ENCODE measurements around the gene ZDHHC24.
"Not testable (repeated sequence)": the region's sequence is repeated elsewhere in the genome, so short reads cannot be mapped to it uniquely, and the experiment has no call there.

The ZDHHC24 gene, protein sequence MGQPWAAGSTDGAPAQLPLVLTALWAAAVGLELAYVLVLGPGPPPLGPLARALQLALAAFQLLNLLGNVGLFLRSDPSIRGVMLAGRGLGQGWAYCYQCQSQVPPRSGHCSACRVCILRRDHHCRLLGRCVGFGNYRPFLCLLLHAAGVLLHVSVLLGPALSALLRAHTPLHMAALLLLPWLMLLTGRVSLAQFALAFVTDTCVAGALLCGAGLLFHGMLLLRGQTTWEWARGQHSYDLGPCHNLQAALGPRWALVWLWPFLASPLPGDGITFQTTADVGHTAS

GRCh38 chr11:66545701-66546367 lies at the start of gene ZDHHC24:
Gene ZDHHC24, minus strand, starts transcription at chr11:66546048. Its CDS starts 45 bp downstream, at chr11:66546003.
- DNase-seq (ENCODE audit: low read depth in 3 of 3), result peak; percentile 62 to 75 (median 71)

DNA sequence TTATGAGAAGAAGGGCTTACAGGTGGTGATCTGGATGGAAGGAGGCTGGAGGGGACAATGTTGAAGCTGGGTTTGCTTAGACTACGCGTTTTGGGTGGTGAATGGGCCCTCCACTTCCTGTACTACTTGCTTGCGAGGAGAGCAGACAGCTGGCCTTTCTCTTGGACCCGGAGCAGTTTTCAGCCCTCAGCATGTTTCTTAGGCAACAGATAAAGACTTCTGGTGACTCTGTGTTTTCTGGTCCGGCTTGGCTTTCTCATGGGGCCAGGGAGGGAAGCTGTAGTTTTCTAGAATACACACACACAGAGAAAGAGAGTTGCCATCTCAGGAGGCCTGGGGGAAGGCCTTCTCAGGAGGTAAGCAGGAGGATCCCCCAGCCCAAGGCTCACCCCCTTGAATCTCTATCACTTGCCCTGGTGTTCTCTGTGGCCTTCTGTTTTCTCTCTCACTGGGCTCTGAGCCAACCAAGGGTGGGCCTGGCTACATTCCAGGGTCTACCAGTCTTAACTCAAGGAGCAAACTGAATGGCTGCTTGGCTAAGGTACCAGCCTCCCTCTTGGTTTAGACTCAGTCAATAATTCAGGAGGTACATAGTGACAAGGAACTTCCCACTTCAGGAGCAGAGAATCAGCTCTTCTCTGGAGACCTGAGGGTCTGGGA lies 49.5 kb upstream of the ZDHHC24 start:
- DNase-seq (ENCODE audit: low read depth in 3 of 3), result no peak

DNA sequence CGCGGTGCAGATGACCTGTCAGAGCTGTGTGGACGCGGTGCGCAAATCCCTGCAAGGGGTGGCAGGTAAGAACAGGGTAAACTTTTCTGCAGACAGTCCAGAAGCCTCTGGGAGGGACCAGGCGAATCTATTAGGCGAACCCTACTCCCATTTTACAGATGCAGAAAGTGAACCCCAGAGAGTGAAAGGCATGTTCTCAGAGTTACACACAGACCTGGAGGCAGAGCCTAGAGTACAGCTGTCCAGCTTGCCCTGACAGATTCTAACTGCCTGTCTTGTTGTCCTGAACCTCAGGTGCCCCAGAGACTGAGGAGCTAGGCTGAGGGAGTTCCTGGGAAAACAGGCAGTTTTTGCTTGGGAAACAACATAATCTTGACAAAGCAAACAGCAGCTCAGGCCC lies 47.8 kb upstream of the ZDHHC24 start:
- DNase-seq (ENCODE audit: low read depth in 3 of 3), result no peak

DNA sequence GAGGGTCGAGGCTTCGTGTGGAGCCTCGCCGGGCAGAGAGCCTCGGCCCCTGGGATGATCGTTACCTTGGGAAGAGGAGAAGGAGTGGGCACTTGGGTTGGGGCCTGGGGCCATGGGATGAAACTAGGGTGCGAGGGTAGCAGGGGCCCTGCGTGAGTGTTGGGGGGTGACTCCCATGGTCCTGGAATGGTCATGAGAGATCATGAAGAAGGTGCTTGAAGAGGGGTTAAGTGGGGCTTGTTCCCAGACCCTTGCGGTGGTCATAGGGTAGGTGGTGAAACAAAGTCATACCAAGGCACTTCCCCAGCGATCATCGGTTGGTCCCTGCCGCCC lies 47.4 kb upstream of the ZDHHC24 start:
- no peak for DNase-seq (ENCODE audit: low read depth in 3 of 3)

- DNase-seq (ENCODE audit: low read depth in 3 of 3), result peak; percentile 96 to 98 (median 98)
Measured at GRCh38 chr11:66592457-66593302, 46.8 kb upstream of the ZDHHC24 start, which contains the start of the genes CCDC87 and CCS. Gene CCDC87, minus strand, starts transcription at chr11:66593063. Its CDS starts 48 bp downstream, at chr11:66593015. Gene CCS, plus strand, starts transcription at chr11:66593185. Its CDS starts 77 bp downstream, at chr11:66593262.

GRCh38 chr11:66591175-66591574 lies 45.3 kb upstream of the ZDHHC24 start:
- DNase-seq (ENCODE audit: low read depth in 3 of 3), result no peak

GRCh38 chr11:66589996-66590675 lies 44.3 kb upstream of the ZDHHC24 start:
- no peak for DNase-seq (ENCODE audit: low read depth in 3 of 3)

DNA sequence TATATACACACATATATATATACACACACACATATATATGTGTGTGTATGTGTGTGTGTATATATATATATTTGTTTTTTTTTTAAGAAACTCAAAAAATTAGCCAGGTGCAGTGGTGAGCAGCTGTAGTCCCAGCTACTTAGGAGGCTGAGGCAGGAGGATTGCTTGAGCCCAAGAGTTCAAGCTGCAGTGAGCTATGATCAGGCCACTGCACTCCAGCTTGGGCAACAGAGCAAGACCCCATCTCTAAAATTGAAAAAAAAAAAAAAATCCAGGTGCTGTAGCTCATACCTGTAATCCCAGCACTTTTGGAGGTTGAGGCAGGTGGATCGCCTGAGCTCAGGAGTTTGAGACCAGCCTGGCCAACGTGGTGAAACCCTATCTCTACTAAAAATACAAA lies 43.5 kb upstream of the ZDHHC24 start:
- DNase-seq (ENCODE audit: low read depth in 3 of 3), result not testable (repeated sequence)

- no peak for DNase-seq (ENCODE audit: low read depth in 3 of 3)
Measured at GRCh38 chr11:66586136-66586535, 40.3 kb upstream of the ZDHHC24 start.

- not testable (repeated sequence) for DNase-seq (ENCODE audit: low read depth in 3 of 3)
Measured at GRCh38 chr11:66585447-66585846, 39.6 kb upstream of the ZDHHC24 start.

GRCh38 chr11:66582565-66583147 lies 36.8 kb upstream of the ZDHHC24 start:
- DNase-seq (ENCODE audit: low read depth in 3 of 3), result not testable (repeated sequence)

GRCh38 chr11:66581261-66581660 lies 35.4 kb upstream of the ZDHHC24 start:
- no peak for DNase-seq (ENCODE audit: low read depth in 3 of 3)

- no peak for DNase-seq (ENCODE audit: low read depth in 3 of 3)
Measured at GRCh38 chr11:66580803-66581202, 35.0 kb upstream of the ZDHHC24 start.

DNA sequence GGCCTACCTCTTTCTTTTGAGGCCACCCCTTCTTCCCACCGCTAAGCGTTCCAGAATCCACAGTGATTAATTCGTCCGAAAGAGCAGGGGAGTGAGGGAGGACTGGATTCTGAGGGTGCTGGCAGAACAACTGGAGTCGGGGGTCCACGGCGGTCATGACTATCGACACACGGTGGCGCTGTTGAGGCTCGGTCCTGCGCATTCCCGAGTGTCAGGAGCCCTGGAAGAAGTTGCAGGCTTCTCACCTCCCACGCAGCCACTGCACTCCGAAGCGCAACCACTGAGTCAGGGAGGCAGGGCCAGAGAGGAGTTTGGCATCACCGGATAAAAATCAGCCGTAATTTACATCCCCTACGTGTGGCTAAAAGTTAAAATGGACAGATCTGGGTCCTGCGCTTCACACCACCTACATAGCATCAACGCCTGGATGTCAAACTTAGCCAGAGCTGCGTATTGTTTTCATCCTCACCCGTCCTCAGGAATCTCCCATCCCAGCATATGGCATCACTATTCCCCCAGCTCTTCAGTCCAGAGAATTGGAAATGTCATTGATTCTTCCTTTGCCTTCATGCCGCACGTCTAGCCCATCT lies 33.3 kb upstream of the ZDHHC24 start:
- DNase-seq (ENCODE audit: low read depth in 3 of 3), result peak; percentile 66 to 72 (median 67)

- DNase-seq (ENCODE audit: low read depth in 3 of 3), result no peak
Measured at GRCh38 chr11:66570850-66571180, 25.0 kb upstream of the ZDHHC24 start.

DNA sequence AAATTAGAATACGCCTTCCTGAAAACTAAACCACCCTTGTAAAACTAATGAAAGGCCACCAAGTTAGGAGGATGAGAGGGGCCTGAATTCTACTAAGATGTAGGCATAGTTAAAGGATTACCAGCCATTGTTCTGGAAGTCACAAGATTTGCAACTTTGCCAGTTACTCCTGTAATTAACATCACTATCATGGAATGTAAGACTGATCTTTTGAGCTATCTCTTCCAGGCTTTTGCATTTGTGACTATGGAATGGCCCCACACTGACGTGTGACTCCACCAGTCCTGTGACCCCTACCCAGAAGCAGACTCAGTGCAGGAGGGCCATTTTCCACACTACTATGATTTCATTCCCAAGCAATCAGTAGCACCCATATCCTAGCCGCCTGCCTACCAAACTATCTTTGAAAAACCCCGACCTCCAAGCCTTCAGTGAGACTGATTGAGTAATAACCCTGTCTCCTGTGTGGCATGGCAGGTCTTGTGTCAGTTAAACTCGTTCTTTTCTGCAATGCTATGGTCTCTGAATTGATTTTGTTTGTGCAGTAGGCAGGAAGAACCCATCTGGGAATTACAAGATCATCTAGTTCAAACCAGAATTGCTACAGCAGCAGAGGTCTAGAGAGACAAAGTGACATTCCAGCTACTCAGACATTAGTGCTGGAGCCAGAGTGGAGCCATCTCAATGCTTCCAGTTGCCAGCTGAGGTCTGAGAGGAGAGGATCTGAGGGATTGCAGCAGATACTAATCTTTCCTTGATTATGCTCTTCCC lies 24.4 kb upstream of the ZDHHC24 start:
- DNase-seq (ENCODE audit: low read depth in 3 of 3), result no peak

DNA sequence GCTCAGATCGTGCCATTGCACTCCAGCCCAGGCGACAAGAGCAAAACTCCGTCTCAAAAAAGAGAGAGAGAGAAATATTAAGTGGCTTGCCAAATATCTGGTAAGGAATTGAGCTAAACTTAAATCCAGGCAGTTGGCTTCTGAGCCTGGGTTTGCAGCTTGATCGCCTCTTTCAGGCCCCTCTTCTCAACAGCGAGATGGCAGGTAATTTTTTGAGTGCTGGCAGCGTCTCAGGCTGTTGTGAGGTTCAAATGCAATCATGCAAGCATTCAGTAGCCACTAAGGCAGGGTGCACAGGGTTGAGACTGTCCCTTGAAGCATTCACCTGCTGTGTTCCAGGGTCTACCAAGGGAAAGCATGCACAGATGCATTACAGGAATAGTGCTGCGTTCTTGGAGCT lies 23.2 kb upstream of the ZDHHC24 start:
- DNase-seq (ENCODE audit: low read depth in 3 of 3), result no peak

DNA sequence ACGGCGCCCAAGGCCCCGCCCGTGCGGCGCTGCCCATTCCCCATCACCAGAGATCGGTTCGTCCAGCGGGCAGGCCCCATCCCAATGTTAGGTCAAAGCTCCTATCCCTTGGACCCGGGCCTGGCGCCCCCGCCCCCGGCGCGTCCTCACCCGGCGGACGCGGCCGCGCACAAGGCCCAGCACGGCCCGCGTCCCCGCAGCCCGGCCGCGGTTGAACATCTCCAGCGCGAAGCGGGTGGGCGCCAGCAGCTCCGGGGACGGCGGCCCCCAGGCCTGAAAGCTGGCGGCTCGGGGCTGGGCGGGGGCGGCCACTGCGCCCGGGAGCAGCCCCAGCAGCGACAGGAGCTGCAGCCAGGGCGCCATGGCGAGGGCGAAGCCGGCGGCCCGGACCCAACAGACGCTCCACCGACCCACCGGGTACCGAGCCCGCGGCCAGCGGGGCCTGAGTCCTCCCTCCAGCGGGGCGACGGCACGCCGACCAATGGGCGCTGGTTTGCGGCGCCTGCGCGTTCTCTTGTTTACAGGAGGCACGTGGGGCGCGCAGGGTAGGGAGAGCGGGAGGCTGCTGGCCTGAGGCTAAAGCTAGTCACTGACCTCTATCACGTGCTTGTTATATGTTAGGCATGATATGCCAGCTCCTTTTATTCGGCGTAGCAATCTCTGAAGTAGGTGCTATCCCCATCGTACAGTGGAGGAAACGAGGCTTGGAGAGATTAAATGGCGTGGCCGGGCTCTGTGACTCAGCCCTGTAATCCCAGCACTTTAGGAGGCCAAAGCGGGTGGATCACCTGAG lies 22.5 kb upstream of the ZDHHC24 start, which contains the start of gene CTSF:
TSS of gene CTSF (minus strand) at position 483 of the 793 bp plus-strand sequence. CDS start at position 363, 120 bp downstream.
- peak; percentile 46 to 58 (median 50) for DNase-seq (ENCODE audit: low read depth in 3 of 3)

DNA sequence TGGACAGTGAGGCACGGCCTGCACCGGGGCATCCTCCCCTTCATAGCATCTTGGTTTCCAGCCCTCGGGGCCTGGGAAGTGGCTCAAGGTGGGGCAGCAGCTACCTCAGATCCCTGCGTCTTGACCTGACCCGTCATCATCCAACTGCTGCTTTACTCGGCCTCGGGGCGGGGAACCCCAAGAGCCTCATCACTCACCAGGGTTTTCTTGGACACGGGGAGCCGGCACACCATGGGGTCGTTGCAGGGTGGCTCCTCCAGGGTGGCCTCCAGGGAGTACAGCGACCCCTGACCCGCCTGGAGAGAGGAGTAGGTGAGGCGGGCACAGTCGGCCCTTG lies 21.9 kb upstream of the ZDHHC24 start:
- DNase-seq (ENCODE audit: low read depth in 3 of 3), result no peak
